GM18909 (cell line): ENCODE data around the gene HDAC6.
"Not testable (repeated sequence)": the region's sequence is repeated elsewhere in the genome, so short reads cannot be mapped to it uniquely, and the experiment has no call there.

Experiments
- ATAC-seq: cut with Tn5 transposase; IDR thresholded peaks from one replicate; pipeline ENCODE4 v1.9.1; 2021; ENCODE audit warnings: mild to moderate bottlenecking; ENCODE audit not compliant: unreplicated experiment, poor library complexity

Gene HDAC6

DNA sequence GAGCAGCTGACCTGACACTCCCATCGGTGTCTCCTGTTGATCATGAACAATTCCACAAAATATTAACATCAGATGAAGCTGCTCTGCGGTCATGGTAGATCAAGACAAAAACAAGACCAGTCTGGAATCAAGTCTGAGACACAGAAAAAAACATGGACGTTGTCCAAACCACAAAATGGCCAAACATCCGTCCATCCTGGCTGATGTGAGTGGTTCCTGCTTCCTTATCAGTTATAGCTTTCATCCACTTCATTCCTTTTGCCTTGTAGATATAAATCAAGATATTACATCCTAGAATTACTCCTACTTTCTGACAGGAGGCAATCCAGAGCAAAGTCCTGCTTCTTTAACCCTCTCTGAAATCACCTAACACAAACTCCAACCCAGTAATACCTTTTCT, 62.3 kb downstream of the HDAC6 start:
- ATAC-seq = no peak

DNA sequence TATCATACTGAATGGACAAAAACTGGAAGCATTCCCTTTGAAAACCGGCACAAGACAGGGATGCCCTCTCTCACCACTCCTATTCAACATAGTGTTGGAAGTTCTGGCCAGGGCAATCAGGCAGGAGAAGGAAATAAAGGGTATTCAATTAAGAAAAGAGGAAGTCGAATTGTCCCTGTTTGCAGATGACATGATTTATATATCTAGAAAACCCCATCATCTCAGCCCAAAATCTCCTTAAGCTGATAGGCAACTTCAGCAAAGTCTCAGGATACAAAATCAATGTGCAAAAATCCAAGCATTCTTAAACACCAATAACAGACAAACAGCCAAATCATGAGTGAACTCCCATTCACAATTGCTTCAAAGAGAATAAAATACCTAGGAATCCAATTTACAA, 70.2 kb downstream of the HDAC6 start:
- not testable (repeated sequence) for ATAC-seq
